Trophoblast cell (in vitro differentiated cells and primary cell): ENCODE results near the gene PPM1A.

Experiments used
- DNase-seq, 2 donors: peaks; one replicate each; pipeline ENCODE4 v3.0.0-alpha.2; 2016
- H2AFZ ChIP-seq: 2 replicates; pipeline ENCODE4 v1.6.1; 2013; ENCODE audit warnings: low read length, moderate library complexity, mild to moderate bottlenecking; ENCODE audit not compliant: insufficient read depth, poor library complexity
- H2AK5ac ChIP-seq: 2 replicates; pipeline ENCODE4 v1.6.1; 2013; ENCODE audit warnings: mild to moderate bottlenecking, low read length
- H2BK120ac ChIP-seq: 2 replicates; pipeline ENCODE4 v1.6.1; 2013; ENCODE audit warnings: low read length, mild to moderate bottlenecking, moderate library complexity; ENCODE audit not compliant: insufficient read depth, poor library complexity
- H2BK12ac ChIP-seq: 2 replicates; pipeline ENCODE4 v1.6.1; 2013; ENCODE audit warnings: mild to moderate bottlenecking, low read length, moderate library complexity
- H2BK5ac ChIP-seq: 2 replicates; pipeline ENCODE4 v1.6.1; 2013; ENCODE audit warnings: low read length, low read depth, moderate library complexity, mild to moderate bottlenecking; ENCODE audit not compliant: poor library complexity
- H3K14ac ChIP-seq: 2 replicates; pipeline ENCODE4 v1.6.1; 2013; ENCODE audit warnings: mild to moderate bottlenecking, low read length
- H3K18ac ChIP-seq: 2 replicates; pipeline ENCODE4 v1.6.1; 2013; ENCODE audit warnings: mild to moderate bottlenecking, low read length
- H3K23ac ChIP-seq: 2 replicates; pipeline ENCODE4 v1.6.1; 2013; ENCODE audit warnings: low read length
- H3K27ac ChIP-seq: 2 replicates; pipeline ENCODE4 v1.5.1; 2013; ENCODE audit warnings: low read depth, mild to moderate bottlenecking, inconsistent platforms, low read length, moderate library complexity
- H3K27me3 ChIP-seq: 2 replicates; pipeline ENCODE4 v1.6.1; 2013; ENCODE audit warnings: inconsistent platforms, mild to moderate bottlenecking, low read length, moderate library complexity; ENCODE audit not compliant: insufficient read depth
- H3K36me3 ChIP-seq, 2 experiments: 1 replicate in 1 of 2; 2 replicates in 1 of 2; pipeline ENCODE4 v1.6.1; 2013; ENCODE audit warnings: low read length in 2 of 2, mild to moderate bottlenecking in 2 of 2, moderate library complexity in 1 of 2; ENCODE audit not compliant: insufficient read depth in 2 of 2, control insufficient read depth in 1 of 2
- H3K4ac ChIP-seq: 2 replicates; pipeline ENCODE4 v1.6.1; 2013; ENCODE audit warnings: low read depth, mild to moderate bottlenecking, low read length, moderate library complexity
- H3K4me1 ChIP-seq, 2 experiments: 1 replicate in 1 of 2; 2 replicates in 1 of 2; pipeline ENCODE4 v1.6.1; 2013; ENCODE audit warnings: low read length in 2 of 2, mild to moderate bottlenecking in 2 of 2, moderate library complexity in 1 of 2; ENCODE audit not compliant: insufficient read depth in 2 of 2, control insufficient read depth in 1 of 2
- H3K4me2 ChIP-seq: 2 replicates; pipeline ENCODE4 v1.6.1; 2013; ENCODE audit warnings: inconsistent platforms, mild to moderate bottlenecking, low read length, moderate library complexity
- H3K4me3 ChIP-seq: 2 replicates; pipeline ENCODE4 v1.5.1; 2013; ENCODE audit warnings: mild to moderate bottlenecking, low read depth, low read length, inconsistent platforms
- H3K79me1 ChIP-seq: one replicate; pipeline ENCODE4 v1.6.1; 2013; ENCODE audit warnings: low read length
- H3K79me2 ChIP-seq: 2 replicates; pipeline ENCODE4 v1.6.1; 2013; ENCODE audit warnings: low read length, mild to moderate bottlenecking; ENCODE audit not compliant: control insufficient read depth, insufficient read depth, poor library complexity
- H3K9ac ChIP-seq: 2 replicates; pipeline ENCODE4 v1.6.1; 2013; ENCODE audit warnings: mild to moderate bottlenecking, low read length
- H3K9me3 ChIP-seq: 2 replicates; pipeline ENCODE4 v1.6.1; 2013; ENCODE audit warnings: low read depth, mild to moderate bottlenecking, control low read depth, inconsistent platforms, low read length; ENCODE audit not compliant: insufficient read depth
- H4K12ac ChIP-seq: 2 replicates; pipeline ENCODE4 v1.6.1; 2013; ENCODE audit warnings: low read depth, mild to moderate bottlenecking, low read length, moderate library complexity
- H4K8ac ChIP-seq: 2 replicates; pipeline ENCODE4 v1.6.1; 2013; ENCODE audit warnings: low read depth, mild to moderate bottlenecking, low read length, moderate library complexity
- H4K91ac ChIP-seq: one replicate; pipeline ENCODE4 v1.6.1; 2013; ENCODE audit warnings: low read depth, mild to moderate bottlenecking, low read length, moderate library complexity
- WGBS: extraction: QIAGEN DNeasy Blood & Tissue Kit; methylation state at CpG from one replicate; pipeline ENCODE4 v1.1.7; 2013; ENCODE audit warnings: missing lambda C conversion rate; ENCODE audit not compliant: insufficient read length, insufficient coverage; ENCODE audit errors: extremely low coverage; 5-methylcytosine and 5-hydroxymethylcytosine counted together

The PPM1A gene

DNA sequence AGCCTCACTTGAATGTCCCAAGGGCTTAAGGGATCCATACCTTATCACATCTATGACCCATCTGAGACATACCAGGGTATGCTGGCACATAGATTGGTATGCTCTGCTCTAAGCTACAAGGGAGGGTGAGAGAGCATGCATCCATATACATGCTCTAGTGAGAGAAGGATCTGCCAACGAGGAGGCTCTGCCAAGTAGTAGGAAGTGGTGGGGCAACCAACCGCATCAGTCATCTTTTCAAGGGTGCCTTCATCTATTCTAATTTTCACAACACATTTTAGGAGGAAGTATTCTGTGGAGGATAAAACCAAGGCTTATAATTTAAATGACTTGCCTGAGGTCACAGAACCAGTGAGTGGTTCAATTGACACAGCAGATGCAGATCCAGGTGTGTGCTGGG, 6.6 kb upstream of the PPM1A start:
- no peak overlapping the region for H2AFZ ChIP-seq
- no peak overlapping the region for H3K23ac ChIP-seq
- H3K4me1 ChIP-seq = no peaks in the 10 kb centered on the region
- no peak overlapping the region for H4K12ac ChIP-seq
- H3K9ac ChIP-seq = no peak overlapping the region
- H2BK120ac ChIP-seq = no peak overlapping the region
- H3K4ac ChIP-seq = no peak overlapping the region
- H3K18ac ChIP-seq = no peak overlapping the region
- no peak overlapping the region for H3K4me3 ChIP-seq
- no peaks in the 10 kb centered on the region for H3K27me3 ChIP-seq
- WGBS = no CpG with 5 or more reads among the region's 2 CpGs
- no peak overlapping the region for H3K14ac ChIP-seq
- no peaks in the 10 kb centered on the region for H3K79me1 ChIP-seq
- H4K91ac ChIP-seq = no peak overlapping the region
- H3K9me3 ChIP-seq = no peaks in the 10 kb centered on the region
- H3K36me3 ChIP-seq = no peaks in the 10 kb centered on the region
- H2AK5ac ChIP-seq = no peak overlapping the region
- H2BK12ac ChIP-seq = no peak overlapping the region
- H3K27ac ChIP-seq = no peak overlapping the region
- no peak overlapping the region for H4K8ac ChIP-seq
- no peak overlapping the region for H3K4me2 ChIP-seq
- DNase-seq = no peak
- H3K79me2 ChIP-seq = no peaks in the 10 kb centered on the region
- no peak overlapping the region for H2BK5ac ChIP-seq

DNA sequence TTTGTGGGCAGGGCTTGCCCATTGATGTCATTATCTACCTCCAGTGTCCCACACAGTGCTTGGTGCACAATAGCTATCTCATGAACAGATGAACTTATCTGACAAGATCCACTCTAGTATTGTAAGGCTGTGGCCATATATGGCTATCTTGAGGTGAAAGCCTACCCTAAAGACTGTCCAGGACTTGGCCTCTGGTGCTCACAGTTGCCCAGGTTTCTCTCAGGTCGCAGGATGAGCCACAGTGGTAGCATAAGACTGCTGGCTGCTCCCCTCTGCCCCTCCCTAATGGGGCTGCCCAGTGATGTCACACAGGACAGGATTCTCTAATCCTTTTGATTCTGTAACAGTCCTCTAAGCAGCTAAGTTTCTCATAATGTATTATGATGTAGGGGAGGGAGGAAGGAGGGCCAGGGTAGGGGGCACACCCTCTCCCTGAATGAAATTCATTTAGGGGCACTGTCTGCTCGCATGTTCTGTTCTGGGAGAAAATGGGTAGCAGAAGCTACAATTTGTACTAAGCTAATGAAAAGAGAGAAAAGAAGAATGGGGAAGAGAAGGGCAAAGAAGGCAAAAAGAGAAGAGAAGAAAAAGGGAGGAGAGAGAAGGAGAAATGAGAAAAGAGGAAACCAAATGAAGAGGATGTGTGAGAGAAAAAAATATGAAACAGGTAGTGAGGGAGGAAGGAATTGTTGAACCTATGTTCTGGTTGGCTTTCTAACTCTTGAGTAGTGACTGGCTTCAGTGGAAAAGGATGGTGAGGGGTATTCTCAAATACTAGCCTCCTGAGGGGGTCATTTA, 3.4 kb upstream of the PPM1A start:
- no peak overlapping the region for H4K8ac ChIP-seq
- H4K91ac ChIP-seq = no peak overlapping the region
- H4K12ac ChIP-seq = no peak overlapping the region
- H3K4ac ChIP-seq = no peak overlapping the region
- H3K9me3 ChIP-seq = no peaks in the 10 kb centered on the region
- H3K4me1 ChIP-seq = peaks cover 0 to 3% of the 10 kb centered on the region in 2 experiments
- no peak overlapping the region for H2AFZ ChIP-seq
- H3K23ac ChIP-seq = no peak overlapping the region
- peaks cover 8% of the 10 kb centered on the region for H3K79me2 ChIP-seq
- DNase-seq = no peak
- H2BK5ac ChIP-seq = no peak overlapping the region
- no peak overlapping the region for H2AK5ac ChIP-seq
- no peak overlapping the region for H3K18ac ChIP-seq
- no peak overlapping the region for H3K4me3 ChIP-seq
- H3K27me3 ChIP-seq = no peaks in the 10 kb centered on the region
- H3K79me1 ChIP-seq = peaks cover 12% of the 10 kb centered on the region
- H2BK12ac ChIP-seq = no peak overlapping the region
- no peak overlapping the region for H3K27ac ChIP-seq
- H3K14ac ChIP-seq = no peak overlapping the region
- H3K36me3 ChIP-seq = no peaks in the 10 kb centered on the region
- H3K4me2 ChIP-seq = no peak overlapping the region
- no CpG with 5 or more reads among the region's 2 CpGs for WGBS
- H2BK120ac ChIP-seq = no peak overlapping the region
- H3K9ac ChIP-seq = no peak overlapping the region

DNA sequence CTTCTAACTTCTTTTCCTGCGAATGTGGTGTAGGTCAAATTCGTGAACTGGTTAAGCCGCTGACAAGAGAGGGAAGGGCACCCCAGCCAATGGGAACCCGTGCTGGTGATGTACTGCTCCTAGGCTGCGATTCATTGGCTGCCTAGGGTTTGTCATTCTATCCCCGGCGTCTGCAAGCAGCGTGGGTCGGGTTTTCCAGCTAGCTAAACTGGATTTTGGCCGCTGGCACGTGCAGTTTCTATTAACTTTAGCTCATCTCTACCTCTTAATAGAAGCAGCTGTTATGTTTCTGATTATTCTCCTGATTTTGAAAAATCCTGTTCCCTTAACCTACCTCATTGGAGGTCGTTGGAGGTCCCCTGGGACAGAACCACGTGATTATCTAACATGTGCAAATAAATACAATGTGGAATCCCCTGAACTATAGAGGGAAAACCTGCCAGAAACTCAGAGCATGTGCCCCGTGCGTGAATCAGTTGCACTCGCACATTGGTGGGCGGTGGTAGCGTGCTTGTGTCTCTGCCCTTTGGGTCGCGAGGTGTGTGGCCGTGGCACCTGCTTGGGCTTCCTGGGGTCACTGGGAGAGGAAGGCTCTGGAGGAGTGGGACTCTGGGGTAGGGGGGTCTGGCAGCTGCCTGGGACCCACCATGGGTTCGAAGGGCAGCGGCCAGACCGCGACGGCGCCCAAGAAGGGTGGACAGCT, 876 bp upstream of the PPM1A start:
- peak overlapping the region; percentile 71 for H2BK5ac ChIP-seq
- no peaks in the 10 kb centered on the region for H3K27me3 ChIP-seq
- H4K12ac ChIP-seq = peak overlapping the region; percentile 43
- H2BK12ac ChIP-seq = no peak overlapping the region
- peak overlapping the region; percentile 96 for H3K4me2 ChIP-seq
- peak overlapping the region; percentile 87 for H3K14ac ChIP-seq
- peak overlapping the region; percentile 83 for H4K91ac ChIP-seq
- H3K36me3 ChIP-seq = no peaks in the 10 kb centered on the region
- H2AFZ ChIP-seq = peak overlapping the region; percentile 75
- peak overlapping the region; percentile 53 for H3K4ac ChIP-seq
- H3K18ac ChIP-seq = peak overlapping the region; percentile 10
- peak overlapping the region; percentile 88 for H3K9ac ChIP-seq
- H3K27ac ChIP-seq = peak overlapping the region; percentile 87
- H2AK5ac ChIP-seq = peak overlapping the region; percentile 18
- H3K4me1 ChIP-seq = peaks cover 0 to 4% of the 10 kb centered on the region in 2 experiments
- H3K4me3 ChIP-seq = peak overlapping the region; percentile 71
- peak overlapping the region; percentile 69 for H2BK120ac ChIP-seq
- peak overlapping the region; percentile 88 for H4K8ac ChIP-seq
- no peak overlapping the region for H3K23ac ChIP-seq
- H3K79me1 ChIP-seq = peaks cover 12% of the 10 kb centered on the region
- no peaks in the 10 kb centered on the region for H3K9me3 ChIP-seq
- WGBS = no CpG with 5 or more reads among the region's 27 CpGs
- DNase-seq = peak; percentile 96 to 97
- H3K79me2 ChIP-seq = peaks cover 8% of the 10 kb centered on the region

DNA sequence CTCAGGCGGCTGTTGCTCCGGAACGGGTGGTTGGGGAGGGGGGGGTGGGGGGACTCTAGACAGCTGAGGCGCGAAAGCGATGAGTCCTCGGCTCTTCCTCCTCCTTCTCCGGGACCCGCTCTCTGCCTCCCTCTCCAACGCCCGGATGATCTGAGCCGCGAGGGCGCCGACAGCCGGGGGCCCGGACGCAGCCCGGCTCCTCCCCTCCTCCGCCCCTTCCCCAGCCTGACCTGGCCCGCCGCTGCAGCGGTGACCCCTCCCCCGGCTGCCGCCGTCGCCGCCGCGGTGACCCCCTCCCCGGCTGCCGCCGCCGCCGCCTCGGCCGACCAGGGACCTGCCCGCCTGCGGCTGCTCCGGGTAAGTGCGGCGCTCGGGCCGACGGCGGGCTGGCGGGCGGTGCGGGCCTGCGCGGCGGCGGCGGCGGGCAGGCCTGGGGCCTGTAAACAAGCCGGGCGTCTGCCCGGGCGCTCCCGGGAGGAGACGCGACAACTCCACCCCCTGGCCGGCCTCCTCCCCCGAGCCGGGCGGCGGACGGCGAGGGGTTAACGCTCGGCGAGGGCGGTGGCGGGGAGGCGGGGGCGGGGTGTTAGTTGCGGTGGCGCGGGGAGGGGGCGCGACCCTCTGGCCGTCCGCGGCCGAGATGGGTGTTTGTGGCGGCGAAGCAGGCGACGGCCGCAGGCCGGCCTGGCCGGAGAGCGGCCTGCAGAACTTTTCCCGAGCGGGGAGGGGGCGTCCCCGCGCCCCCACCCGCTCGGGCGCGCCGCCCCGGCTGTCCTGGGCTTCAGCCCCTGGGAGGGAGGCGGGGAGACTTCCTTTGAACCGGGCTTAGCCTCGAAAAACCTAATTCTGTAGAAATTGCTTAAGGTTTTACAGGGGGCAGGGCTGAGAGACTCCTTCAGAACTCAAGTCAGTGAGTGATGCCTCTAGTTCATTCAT, 568 bp downstream of the PPM1A start:
- Histone ChIP-seq H3K36me3 (no peaks in the 10 kb centered on the region), H4K8ac (peak overlapping the region; percentile 97), H2BK12ac (peak overlapping the region; percentile 53), H3K9me3 (no peaks in the 10 kb centered on the region), H3K27ac (peak overlapping the region; percentile 97), H3K9ac (peak overlapping the region; percentile 87), H3K4me2 (peak overlapping the region; percentile 58), H3K14ac (peak overlapping the region; percentile 96), H4K12ac (peak overlapping the region; percentile 96), H3K4me1 (peaks cover 0 to 4% of the 10 kb centered on the region in 2 experiments), H3K23ac (no peak overlapping the region), H2AK5ac (no peak overlapping the region), H3K79me1 (peaks cover 12% of the 10 kb centered on the region), H3K4me3 (peak overlapping the region; percentile 79), H2BK120ac (peak overlapping the region; percentile 93), H3K18ac (peak overlapping the region; percentile 99), H3K4ac (peak overlapping the region; percentile 75), H4K91ac (peak overlapping the region; percentile 96), H3K27me3 (no peaks in the 10 kb centered on the region), H3K79me2 (peaks cover 8% of the 10 kb centered on the region), H2AFZ (peak overlapping the region; percentile 91), H2BK5ac (peak overlapping the region; percentile 97)
- no CpG with 5 or more reads among the region's 107 CpGs for WGBS
- peak; percentile 42 to 59 for DNase-seq
